HG03571 (cell line): ENCODE results near the gene ARPP21.
"Not testable (repeated sequence)": the region's sequence is repeated elsewhere in the genome, so short reads cannot be mapped to it uniquely, and the experiment has no call there.

ENCODE experiments used
- ATAC-seq: cut with Tn5 transposase; IDR thresholded peaks from one replicate; pipeline ENCODE4 v1.9.1; 2021; ENCODE audit not compliant: unreplicated experiment

ARPP21 gene

DNA sequence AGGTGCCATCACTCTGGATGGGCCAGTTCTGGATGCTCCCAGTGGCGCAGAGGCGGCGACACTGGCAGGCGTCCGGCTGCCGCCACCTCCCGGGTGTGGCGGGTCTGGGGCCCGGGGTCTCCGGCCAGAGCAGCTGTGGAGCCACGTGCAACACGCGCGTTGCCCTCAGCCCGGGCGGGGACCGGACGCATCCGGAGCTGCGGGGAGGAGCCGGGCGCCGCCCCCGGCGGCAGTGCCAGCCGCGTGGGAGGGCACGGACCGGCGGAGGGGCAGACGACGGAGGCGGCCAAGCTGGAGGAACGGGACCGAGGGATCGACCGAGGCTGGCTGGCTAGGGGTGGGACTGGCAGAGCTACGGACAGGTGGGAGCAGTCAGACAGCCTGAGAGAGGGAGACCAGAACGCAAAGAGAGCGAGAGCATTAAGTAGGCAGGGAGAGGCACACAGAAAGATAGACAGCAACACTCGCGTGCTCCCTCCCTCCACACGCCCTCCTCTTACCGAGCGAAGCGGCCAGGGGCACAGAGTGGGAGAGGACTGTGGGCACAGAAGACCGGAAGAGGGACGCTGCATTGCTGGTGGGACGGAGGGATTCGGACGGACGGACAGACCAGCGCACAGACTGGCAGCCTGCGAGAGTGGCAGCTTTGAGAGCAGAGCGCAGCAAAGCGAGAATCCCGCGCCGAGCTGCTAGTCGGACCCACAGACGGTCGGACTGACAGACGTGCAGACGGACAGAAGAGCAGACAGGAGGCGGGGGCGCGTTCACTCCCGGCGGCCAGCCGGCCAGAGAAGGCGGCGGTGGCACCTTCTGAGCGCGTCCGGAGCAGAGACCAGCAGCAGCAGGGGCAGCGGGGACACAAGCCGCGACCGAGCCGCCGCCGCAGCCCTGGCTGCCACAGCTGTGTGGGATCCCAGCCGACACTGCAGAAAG is at the start of gene ARPP21:
TSS of gene ARPP21 (plus strand) at position 272 of the 933 bp plus-strand sequence. CDS start 42,227 bp downstream, outside the sequence.
- no peak for ATAC-seq

DNA sequence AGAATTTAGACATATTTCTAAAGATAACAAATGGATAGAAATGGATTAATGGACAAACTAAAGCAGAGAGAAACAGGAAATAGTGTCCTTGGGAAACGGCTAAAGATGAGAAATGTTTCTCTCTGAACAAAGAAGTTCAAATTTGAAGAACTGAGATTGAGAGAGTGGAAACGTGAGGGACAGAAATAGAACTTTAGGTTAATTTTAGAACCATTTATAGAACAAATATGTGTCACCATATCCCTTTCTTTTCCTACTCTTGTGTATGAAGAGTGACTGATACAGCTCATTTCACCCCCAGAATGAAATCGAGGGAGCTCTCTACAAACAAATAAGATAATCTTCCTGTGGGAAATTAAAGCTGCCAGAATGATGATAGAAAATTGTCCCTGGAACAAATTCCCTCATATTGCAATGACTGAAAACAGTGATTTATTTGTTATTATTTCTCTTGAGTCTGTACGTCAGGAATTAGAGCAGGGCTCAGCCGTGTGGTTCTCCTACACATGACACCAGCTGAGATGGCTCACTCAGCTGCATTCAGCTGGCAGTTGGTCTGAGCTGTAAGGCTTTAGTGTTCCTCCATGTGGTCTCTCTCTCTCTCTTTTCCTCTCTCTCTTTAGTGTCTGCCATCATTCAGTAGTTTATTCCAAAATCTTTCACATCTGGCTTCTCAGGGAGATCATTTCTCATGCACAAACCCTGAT is 46.6 kb upstream of the ARPP21 start:
- ATAC-seq, result no peak

DNA sequence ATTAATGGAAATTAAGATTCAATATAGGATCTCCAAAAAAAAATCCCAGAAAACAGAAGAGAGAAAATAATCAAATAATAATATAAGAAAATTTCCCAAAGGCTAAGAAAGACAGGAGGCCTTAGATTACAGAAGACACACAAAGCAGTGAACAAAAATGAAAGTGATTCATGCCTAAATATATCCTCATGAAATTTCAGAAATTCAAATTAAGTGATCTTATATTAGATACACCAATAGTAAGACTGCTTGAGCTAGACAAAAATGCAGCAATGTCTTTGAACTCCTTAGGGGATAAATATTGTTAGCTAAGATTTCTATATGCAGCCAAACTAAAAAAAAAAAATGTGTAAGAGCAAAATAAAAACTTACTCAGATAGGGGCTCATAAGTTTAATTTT is 44.6 kb upstream of the ARPP21 start:
- no peak for ATAC-seq

DNA sequence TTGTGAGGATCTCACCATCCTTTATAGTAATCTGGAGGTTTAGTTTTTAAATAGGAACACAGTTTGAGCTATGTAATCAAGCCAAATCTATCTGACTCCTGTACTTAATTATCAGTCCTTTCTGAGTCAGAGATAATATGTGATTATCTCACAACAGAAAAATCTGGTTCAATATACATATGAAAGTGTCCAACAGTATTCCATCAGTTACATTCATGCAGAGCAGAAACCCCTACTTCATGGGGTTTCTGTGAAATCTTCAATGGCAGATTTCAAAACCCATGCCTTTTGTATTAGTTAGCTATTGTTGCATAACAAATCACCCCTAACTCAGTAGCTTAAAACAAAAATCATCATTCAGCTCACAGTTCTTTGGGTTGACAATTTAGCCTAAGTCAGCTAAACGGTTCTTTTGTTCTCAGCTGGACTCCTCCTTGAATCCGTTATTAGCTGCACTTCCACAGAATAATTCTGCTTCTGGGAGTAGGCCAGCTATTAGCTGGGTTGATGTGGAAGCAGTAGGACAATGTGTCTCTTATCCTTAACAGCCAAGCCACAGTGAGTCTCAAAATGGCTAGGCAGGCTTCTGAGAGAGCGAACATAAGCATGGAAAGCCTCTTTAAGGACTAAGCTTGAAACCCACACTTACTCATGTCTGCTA is 42.9 kb upstream of the ARPP21 start:
- ATAC-seq, result no peak

DNA sequence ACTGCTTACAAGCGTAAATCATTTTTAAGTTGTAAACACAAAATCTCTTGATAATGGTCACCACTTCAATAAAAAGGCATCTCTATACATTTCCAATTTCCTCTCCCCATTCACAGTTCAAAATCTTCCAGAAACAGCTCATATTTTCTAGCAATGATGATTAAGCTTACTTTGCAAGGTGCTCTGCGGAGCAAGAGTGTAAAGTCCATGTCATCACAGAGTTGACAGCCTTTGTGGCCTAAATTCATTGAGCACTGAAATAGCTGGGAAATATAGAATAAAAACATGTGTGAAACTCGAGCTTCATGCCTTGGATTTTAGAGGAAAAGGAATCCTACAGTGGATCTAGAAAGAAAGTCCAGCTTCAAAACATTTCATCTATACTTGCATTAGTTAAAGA is 41.8 kb upstream of the ARPP21 start:
- ATAC-seq, result no peak

DNA sequence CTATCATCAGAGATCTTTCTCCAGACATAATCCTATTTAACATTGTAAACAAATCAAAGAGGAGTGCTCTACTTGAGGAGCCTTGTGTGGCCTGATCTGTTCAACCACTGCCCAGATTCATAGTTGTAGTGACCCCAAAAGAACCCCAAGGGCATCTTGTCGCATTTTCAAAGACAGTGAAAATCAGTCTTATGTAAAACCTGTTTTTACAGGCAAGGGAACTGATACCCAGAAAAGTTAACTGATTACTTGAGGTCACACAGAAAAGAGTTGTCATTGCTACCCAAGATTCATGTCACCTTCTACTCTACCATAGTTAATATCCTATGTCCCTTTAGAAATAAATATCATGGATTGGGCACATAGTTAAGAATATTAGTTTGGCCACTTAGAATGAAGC is 40.5 kb upstream of the ARPP21 start:
- no peak for ATAC-seq

GRCh38 chr3:35601959-35602358 is 37.4 kb upstream of the ARPP21 start:
- ATAC-seq, result no peak

GRCh38 chr3:35602395-35602936 is 36.9 kb upstream of the ARPP21 start:
- ATAC-seq, result no peak

DNA sequence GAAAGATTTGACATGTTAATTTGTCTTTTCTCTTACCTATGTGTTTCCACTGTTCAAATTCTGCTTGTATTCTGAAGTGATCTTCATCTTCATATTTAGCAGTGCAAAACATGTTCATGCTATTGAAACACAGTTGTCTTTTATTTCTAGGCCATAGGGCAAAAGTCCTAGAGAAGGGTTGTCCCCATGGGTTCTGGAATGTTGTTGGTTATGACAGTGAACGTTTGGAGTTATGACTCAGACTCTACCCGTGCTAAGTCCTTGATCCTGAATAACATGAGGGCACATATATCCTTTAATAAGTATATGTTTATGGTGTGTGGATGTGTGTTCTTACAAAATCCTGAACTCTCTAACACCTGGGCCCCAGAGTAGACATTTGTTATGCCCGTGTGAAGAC is 23.0 kb upstream of the ARPP21 start:
- no peak for ATAC-seq

- no peak for ATAC-seq
Measured at GRCh38 chr3:35617370-35617769, 22.0 kb upstream of the ARPP21 start.

GRCh38 chr3:35620238-35620637 is 19.1 kb upstream of the ARPP21 start:
- not testable (repeated sequence) for ATAC-seq

DNA sequence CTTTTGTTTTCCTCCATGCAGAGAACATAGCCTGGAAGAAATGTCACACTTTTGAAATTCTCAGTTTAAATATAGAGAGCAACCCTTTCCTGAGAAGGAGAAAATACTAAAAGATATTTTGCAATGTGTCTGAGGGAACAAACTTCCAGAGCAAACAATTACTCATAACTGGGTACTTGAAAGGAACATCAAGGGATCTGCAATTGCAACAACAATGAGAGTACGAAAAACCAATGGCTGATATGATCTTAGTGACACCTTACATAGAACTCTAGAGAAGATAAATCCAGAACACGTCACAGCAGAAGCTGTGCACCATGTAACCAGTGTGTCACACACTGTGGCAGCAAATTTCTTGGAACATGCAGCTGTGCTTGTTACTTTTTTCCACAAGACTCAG is 14.6 kb upstream of the ARPP21 start:
- no peak for ATAC-seq

GRCh38 chr3:35633332-35634124 is 5.8 kb upstream of the ARPP21 start:
- no peak for ATAC-seq

GRCh38 chr3:35635407-35635806 is 3.9 kb upstream of the ARPP21 start:
- no peak for ATAC-seq

- no peak for ATAC-seq
Measured at GRCh38 chr3:35635926-35636683, 3.2 kb upstream of the ARPP21 start.

- ATAC-seq, result no peak
Measured at GRCh38 chr3:35638251-35638979, 910 bp upstream of the ARPP21 start.

GRCh38 chr3:35638980-35639253 is 408 bp upstream of the ARPP21 start:
- no peak for ATAC-seq

GRCh38 chr3:35640190-35641165 is 1.2 kb downstream of the ARPP21 start:
- no peak for ATAC-seq
